ENCODE data around the gene CCSER1.

DNA sequence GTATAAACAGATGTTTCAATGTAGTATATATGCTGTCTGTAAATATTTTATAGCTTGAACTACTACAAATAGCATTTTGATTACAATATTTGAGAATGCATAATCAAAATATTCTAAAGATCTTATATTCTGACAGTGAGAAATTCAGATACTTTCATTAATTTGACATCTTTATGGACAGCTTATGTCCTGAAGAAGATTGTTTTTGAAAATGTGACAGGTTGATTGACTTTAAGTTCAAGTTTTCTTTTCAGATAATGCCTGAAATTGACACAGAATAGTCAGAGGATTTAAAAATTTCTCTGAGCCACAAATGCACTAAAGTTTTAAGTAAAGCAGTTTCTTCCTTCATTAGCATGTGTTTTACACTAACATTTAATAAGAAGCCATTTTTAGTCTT, 799.8 kb downstream of the CCSER1 start:
- TF ChIP-seq EP300 (IDR thresholded peaks at IDR 0.05) (no peak), POLR2A (IDR thresholded peaks at IDR 0.05) (no peak), POLR2AphosphoS5 (IDR thresholded peaks at IDR 0.05) (no peak)
- TF ChIP-seq, protein P1, sequence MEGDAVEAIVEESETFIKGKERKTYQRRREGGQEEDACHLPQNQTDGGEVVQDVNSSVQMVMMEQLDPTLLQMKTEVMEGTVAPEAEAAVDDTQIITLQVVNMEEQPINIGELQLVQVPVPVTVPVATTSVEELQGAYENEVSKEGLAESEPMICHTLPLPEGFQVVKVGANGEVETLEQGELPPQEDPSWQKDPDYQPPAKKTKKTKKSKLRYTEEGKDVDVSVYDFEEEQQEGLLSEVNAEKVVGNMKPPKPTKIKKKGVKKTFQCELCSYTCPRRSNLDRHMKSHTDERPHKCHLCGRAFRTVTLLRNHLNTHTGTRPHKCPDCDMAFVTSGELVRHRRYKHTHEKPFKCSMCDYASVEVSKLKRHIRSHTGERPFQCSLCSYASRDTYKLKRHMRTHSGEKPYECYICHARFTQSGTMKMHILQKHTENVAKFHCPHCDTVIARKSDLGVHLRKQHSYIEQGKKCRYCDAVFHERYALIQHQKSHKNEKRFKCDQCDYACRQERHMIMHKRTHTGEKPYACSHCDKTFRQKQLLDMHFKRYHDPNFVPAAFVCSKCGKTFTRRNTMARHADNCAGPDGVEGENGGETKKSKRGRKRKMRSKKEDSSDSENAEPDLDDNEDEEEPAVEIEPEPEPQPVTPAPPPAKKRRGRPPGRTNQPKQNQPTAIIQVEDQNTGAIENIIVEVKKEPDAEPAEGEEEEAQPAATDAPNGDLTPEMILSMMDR (IDR thresholded peaks at IDR 0.05): no peak

All from upper lobe of left lung (tissue), 4 donors.